Measurements from ENCODE around the gene CAT.

The CAT gene

GRCh38 chr11:34461215-34461614 is 22.5 kb downstream of the CAT start:
- Histone ChIP-seq H3K36me3 (replicated peaks; ENCODE audit: insufficient read depth, low read length) (no peaks in the 10 kb centered on the region), H3K79me2 (ENCODE audit: low read length) (no peaks in the 10 kb centered on the region), H3K27ac (ENCODE audit: low read length) (no peak overlapping the region), H3K4me2 (ENCODE audit: low read depth, low read length) (no peak overlapping the region), H3K4me3 (ENCODE audit: low read length) (no peak overlapping the region), H3K27me3 (replicated peaks; ENCODE audit: insufficient read depth, low read length) (no peaks in the 10 kb centered on the region), H3K9me3 (replicated peaks; ENCODE audit: insufficient read depth, low read length) (no peaks in the 10 kb centered on the region), H3F3A (ENCODE audit: insufficient read depth, low read length) (no peaks in the 10 kb centered on the region), H4K20me1 (ENCODE audit: insufficient read depth, low read length) (no peaks in the 10 kb centered on the region), H3K9ac (ENCODE audit: low read length) (no peak overlapping the region), H3K4me1 (ENCODE audit: low read length) (no peaks in the 10 kb centered on the region), H2AFZ (ENCODE audit: low read length) (no peak overlapping the region), H3K9me2 (replicated peaks; ENCODE audit: insufficient read depth, low read length) (no peaks in the 10 kb centered on the region)
- no peak for TF ChIP-seq CTCF (IDR thresholded peaks at IDR 0.05; ENCODE audit: low read length)
- no peak for TF ChIP-seq EZH2 (optimal IDR thresholded peaks at IDR 0.05; ENCODE audit: low read depth, low read length)
- TF ChIP-seq EZH2phosphoT487 (IDR thresholded peaks at IDR 0.05; ENCODE audit: low read length), result no peak
- DNase-seq, result no peak

GRCh38 chr11:34464591-34465051 is 25.9 kb downstream of the CAT start:
- no peak for TF ChIP-seq EZH2 (optimal IDR thresholded peaks at IDR 0.05; ENCODE audit: low read depth, low read length)
- no peak for TF ChIP-seq EZH2phosphoT487 (IDR thresholded peaks at IDR 0.05; ENCODE audit: low read length)
- TF ChIP-seq CTCF (IDR thresholded peaks at IDR 0.05; ENCODE audit: low read length), result no peak
- Histone ChIP-seq H3K79me2 (ENCODE audit: low read length) (no peaks in the 10 kb centered on the region), H3K4me2 (ENCODE audit: low read depth, low read length) (no peak overlapping the region), H3K9me3 (replicated peaks; ENCODE audit: insufficient read depth, low read length) (no peaks in the 10 kb centered on the region), H3K9ac (ENCODE audit: low read length) (no peak overlapping the region), H3K27me3 (replicated peaks; ENCODE audit: insufficient read depth, low read length) (no peaks in the 10 kb centered on the region), H3F3A (ENCODE audit: insufficient read depth, low read length) (no peaks in the 10 kb centered on the region), H3K4me3 (ENCODE audit: low read length) (no peak overlapping the region), H3K27ac (ENCODE audit: low read length) (no peak overlapping the region), H2AFZ (ENCODE audit: low read length) (no peak overlapping the region), H4K20me1 (ENCODE audit: insufficient read depth, low read length) (no peaks in the 10 kb centered on the region), H3K9me2 (replicated peaks; ENCODE audit: insufficient read depth, low read length) (no peaks in the 10 kb centered on the region), H3K4me1 (ENCODE audit: low read length) (no peaks in the 10 kb centered on the region), H3K36me3 (replicated peaks; ENCODE audit: insufficient read depth, low read length) (no peaks in the 10 kb centered on the region)
- DNase-seq, result no peak

GRCh38 chr11:34466802-34467488 is 28.2 kb downstream of the CAT start:
- Histone ChIP-seq H3K36me3 (replicated peaks; ENCODE audit: insufficient read depth, low read length) (no peaks in the 10 kb centered on the region), H3K9ac (ENCODE audit: low read length) (no peak overlapping the region), H3K27ac (ENCODE audit: low read length) (no peak overlapping the region), H3F3A (ENCODE audit: insufficient read depth, low read length) (no peaks in the 10 kb centered on the region), H3K79me2 (ENCODE audit: low read length) (no peaks in the 10 kb centered on the region), H3K4me2 (ENCODE audit: low read depth, low read length) (no peak overlapping the region), H3K9me2 (replicated peaks; ENCODE audit: insufficient read depth, low read length) (no peaks in the 10 kb centered on the region), H3K27me3 (replicated peaks; ENCODE audit: insufficient read depth, low read length) (no peaks in the 10 kb centered on the region), H2AFZ (ENCODE audit: low read length) (no peak overlapping the region), H3K4me1 (ENCODE audit: low read length) (no peaks in the 10 kb centered on the region), H3K4me3 (ENCODE audit: low read length) (no peak overlapping the region), H3K9me3 (replicated peaks; ENCODE audit: insufficient read depth, low read length) (no peaks in the 10 kb centered on the region), H4K20me1 (ENCODE audit: insufficient read depth, low read length) (no peaks in the 10 kb centered on the region)
- no peak for TF ChIP-seq EZH2 (optimal IDR thresholded peaks at IDR 0.05; ENCODE audit: low read depth, low read length)
- TF ChIP-seq CTCF (IDR thresholded peaks at IDR 0.05; ENCODE audit: low read length), result no peak
- TF ChIP-seq EZH2phosphoT487 (IDR thresholded peaks at IDR 0.05; ENCODE audit: low read length), result no peak
- no peak for DNase-seq

Measured in MM.1S (cell line).